Tibial nerve (tissue), 4 donors: ENCODE results near the gene NCAPD3. TPM values are rescaled to one million over a fixed set of nuclear protein-coding genes. Genes with fewer than 3 reads are reported as not detected.
"Not testable (repeated sequence)": the region's sequence is repeated elsewhere in the genome, so short reads cannot be mapped to it uniquely, and the experiment has no call there.

ENCODE experiments used
- DNase-seq, 2 donors: peaks; one replicate each; pipeline ENCODE4 v3.0.0-alpha.2; 2019; ENCODE audit warnings: low spot score in 2 of 2
- H3K27ac ChIP-seq, 4 donors: fragments of 200-600 bp; sonication (generic) in 3 of 4; one replicate each; pipeline ENCODE4 v1.5.1; 2017 to 2019; ENCODE audit warnings: mild to moderate bottlenecking in 1 of 4
- H3K27me3 ChIP-seq, 2 donors: fragments of 200-600 bp; sonication (generic) in 1 of 2; one replicate each; pipeline versions ENCODE4 v1.5.1 to v1.6.0; 2017 to 2019
- H3K36me3 ChIP-seq, 3 donors: fragments of 200-600 bp; sonication (generic); one replicate each; pipeline ENCODE4 v1.5.1; 2018 to 2019
- H3K4me1 ChIP-seq, 4 donors: fragments of 200-600 bp; sonication (generic) in 3 of 4; one replicate each; pipeline ENCODE4 v1.5.1; 2017 to 2019
- H3K4me3 ChIP-seq, 4 donors: fragments of 200-600 bp; sonication (generic) in 3 of 4; one replicate each; pipeline ENCODE4 v1.5.1; 2017 to 2019; ENCODE audit warnings: mild to moderate bottlenecking in 1 of 4, moderate library complexity in 1 of 4
- H3K9me3 ChIP-seq, 4 donors: fragments of 200-600 bp; sonication (generic) in 3 of 4; one replicate each; pipeline ENCODE4 v1.5.1; 2017 to 2019
- EP300 ChIP-seq, 2 donors: sonication (generic); formaldehyde crosslinking; IDR thresholded peaks; one replicate each; pipeline ENCODE4 v1.6.1; 2017; ENCODE audit warnings: antibody characterized with exemption in 2 of 2, mild to moderate bottlenecking in 1 of 2
- POLR2A ChIP-seq, 2 donors: fragments of 450-650 bp; IDR thresholded peaks; one replicate each; pipeline ENCODE4 v1.6.1; 2017; ENCODE audit warnings: antibody characterized with exemption in 2 of 2, mild to moderate bottlenecking in 2 of 2, moderate library complexity in 2 of 2
- WGBS, 2 donors: methylation state at CpG; one replicate each; pipeline ENCODE4 v1.1.5; 2018; 5-methylcytosine and 5-hydroxymethylcytosine counted together
- total RNA-seq, 4 donors: library from RNA; depleted of rRNA; stranded (reverse); fragments of >200 nt; gene quantifications; one replicate each; pipeline ENCODE4 v1.1.0, GENCODE V29; 2016
- TF ChIP-seq, protein P1 (sequence below), 5 experiments: fragments of 200-600 bp in 3 of 5; fragments of 450-650 bp in 2 of 5; sonication (generic) in 3 of 5; IDR thresholded peaks; one replicate each; pipeline ENCODE4 v1.5.1; 2016 to 2019; ENCODE audit warnings: antibody characterized with exemption in 5 of 5, mild to moderate bottlenecking in 3 of 5, moderate library complexity in 2 of 5

Gene NCAPD3
- total RNA-seq, 4 donors from 2014 or later: 8.2 to 14.7 (median 10.3) TPM

DNA sequence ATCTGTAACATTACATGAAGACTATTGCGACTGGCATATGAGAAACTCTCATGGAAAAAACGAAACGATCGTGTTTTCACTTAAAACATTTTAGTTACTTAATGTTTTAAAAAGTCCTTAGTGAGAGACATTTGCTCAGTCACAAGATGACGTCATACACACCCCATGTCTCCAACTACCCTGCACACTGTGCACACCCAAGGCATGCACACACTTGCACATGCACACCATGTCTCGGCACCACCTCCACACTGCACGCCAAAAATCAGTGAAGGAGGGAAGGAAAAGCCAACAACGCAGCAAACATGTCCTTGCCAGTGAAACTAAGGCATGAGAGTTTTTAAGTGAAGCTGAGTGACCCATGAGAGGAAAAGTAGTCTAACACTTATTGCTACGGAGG, 18.0 kb downstream of the NCAPD3 start:
- 90 to 96% methylated on average over 9 of the region's 9 CpGs for WGBS, 2 donors
- no peak for DNase-seq

DNA sequence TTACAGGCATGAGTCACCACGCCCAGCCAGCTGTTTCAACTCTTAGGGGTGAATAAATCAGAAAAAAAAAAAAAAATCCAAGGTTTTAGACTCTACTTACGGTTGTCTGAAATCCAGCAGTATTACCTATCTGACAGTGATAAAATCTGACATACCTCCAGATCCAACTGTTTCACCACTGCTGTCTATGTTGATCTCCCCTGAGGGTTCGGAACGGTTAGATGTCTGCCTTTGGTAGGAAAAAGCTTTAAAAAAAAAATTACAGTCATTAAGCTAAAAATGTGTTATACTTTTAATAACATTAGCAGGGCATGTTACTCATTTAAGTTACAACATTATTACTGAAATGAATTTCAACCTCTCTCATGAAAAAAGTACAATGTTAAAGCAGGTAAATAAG, 21.1 kb downstream of the NCAPD3 start:
- DNase-seq: no peak
- Histone ChIP-seq H3K4me3 (no peak overlapping the region), H3K27ac (no peak overlapping the region), H3K9me3 (no peaks in the 10 kb centered on the region), H3K4me1 (no peaks in the 10 kb centered on the region), H3K27me3 (no peaks in the 10 kb centered on the region), H3K36me3 (peaks cover 5 to 73% (median 9%) of the 10 kb centered on the region in 3 donors)
- TF ChIP-seq EP300 (IDR thresholded peaks at IDR 0.05): no peak
- 91 to 95% methylated on average over 4 of the region's 4 CpGs for WGBS, 2 donors

More for the DNA sequence above, 18.0 kb downstream of the NCAPD3 start:
- Histone ChIP-seq H3K9me3 (no peaks in the 10 kb centered on the region), H3K4me3 (no peak overlapping the region), H3K36me3 (peaks cover 10 to 87% (median 13%) of the 10 kb centered on the region in 3 donors), H3K27me3 (no peaks in the 10 kb centered on the region), H3K27ac (no peak overlapping the region), H3K4me1 (no peaks in the 10 kb centered on the region)
- TF ChIP-seq, protein P1, sequence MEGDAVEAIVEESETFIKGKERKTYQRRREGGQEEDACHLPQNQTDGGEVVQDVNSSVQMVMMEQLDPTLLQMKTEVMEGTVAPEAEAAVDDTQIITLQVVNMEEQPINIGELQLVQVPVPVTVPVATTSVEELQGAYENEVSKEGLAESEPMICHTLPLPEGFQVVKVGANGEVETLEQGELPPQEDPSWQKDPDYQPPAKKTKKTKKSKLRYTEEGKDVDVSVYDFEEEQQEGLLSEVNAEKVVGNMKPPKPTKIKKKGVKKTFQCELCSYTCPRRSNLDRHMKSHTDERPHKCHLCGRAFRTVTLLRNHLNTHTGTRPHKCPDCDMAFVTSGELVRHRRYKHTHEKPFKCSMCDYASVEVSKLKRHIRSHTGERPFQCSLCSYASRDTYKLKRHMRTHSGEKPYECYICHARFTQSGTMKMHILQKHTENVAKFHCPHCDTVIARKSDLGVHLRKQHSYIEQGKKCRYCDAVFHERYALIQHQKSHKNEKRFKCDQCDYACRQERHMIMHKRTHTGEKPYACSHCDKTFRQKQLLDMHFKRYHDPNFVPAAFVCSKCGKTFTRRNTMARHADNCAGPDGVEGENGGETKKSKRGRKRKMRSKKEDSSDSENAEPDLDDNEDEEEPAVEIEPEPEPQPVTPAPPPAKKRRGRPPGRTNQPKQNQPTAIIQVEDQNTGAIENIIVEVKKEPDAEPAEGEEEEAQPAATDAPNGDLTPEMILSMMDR (IDR thresholded peaks at IDR 0.05): no peak
- TF ChIP-seq POLR2A (IDR thresholded peaks at IDR 0.05) (no peak), EP300 (IDR thresholded peaks at IDR 0.05) (no peak)

DNA sequence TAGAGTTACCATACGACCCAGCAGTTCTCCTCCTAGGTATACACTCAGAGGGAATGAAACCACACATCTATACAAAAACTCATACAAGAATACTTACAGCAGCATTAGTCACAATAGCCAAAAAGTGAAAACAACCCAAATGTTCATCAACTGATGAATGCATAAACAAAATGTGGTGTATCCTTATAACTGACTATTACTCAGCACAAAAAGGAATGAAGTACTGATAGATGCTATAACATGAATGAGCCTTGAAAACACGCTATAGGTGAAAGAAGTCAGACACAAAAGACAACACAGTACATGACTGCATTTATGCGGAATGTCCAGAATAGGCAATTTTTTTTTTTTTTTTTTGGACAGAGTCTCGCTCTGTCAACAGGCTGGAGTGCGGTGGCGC, 23.1 kb downstream of the NCAPD3 start:
- H3K27me3 ChIP-seq: no peaks in the 10 kb centered on the region
- no peaks in the 10 kb centered on the region for H3K9me3 ChIP-seq
- H3K4me1 ChIP-seq: no peaks in the 10 kb centered on the region
- no peak overlapping the region for H3K27ac ChIP-seq
- peaks cover 0 to 62% (median 9%) of the 10 kb centered on the region in 3 donors for H3K36me3 ChIP-seq
- TF ChIP-seq EP300 (IDR thresholded peaks at IDR 0.05) (no peak), POLR2A (IDR thresholded peaks at IDR 0.05) (no peak)
- TF ChIP-seq, protein P1 (IDR thresholded peaks at IDR 0.05): no peak
- no peak overlapping the region for H3K4me3 ChIP-seq
- 91 to 96% methylated on average over 6 of the region's 6 CpGs for WGBS, 2 donors
- no peak for DNase-seq

DNA sequence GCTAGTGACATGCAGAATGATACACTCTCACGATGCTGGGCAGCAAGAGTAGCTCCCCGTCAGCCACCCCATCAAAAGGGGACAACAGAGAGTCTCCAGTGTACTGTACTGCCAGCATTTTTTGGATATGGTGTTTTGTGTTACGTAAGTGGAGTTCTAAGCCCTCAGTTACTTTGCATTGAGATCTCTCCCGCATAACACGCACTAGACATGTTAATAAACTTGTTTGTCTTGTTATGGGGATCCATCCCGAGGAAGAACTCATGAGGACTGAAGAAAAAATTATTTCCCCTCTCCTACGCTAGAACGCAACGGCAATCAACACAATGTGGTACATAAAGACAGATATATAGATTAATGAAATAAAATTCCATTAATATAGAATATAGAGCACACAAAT, 24.2 kb downstream of the NCAPD3 start:
- H3K27ac ChIP-seq: no peak overlapping the region
- H3K4me1 ChIP-seq: no peaks in the 10 kb centered on the region
- TF ChIP-seq, protein P1 (IDR thresholded peaks at IDR 0.05): no peak
- TF ChIP-seq POLR2A (IDR thresholded peaks at IDR 0.05) (no peak), EP300 (IDR thresholded peaks at IDR 0.05) (no peak)
- WGBS, 2 donors: 93 to 96% methylated on average over 9 of the region's 9 CpGs
- peaks cover 0 to 53% (median 9%) of the 10 kb centered on the region in 3 donors for H3K36me3 ChIP-seq
- no peaks in the 10 kb centered on the region for H3K9me3 ChIP-seq
- no peak overlapping the region for H3K4me3 ChIP-seq
- DNase-seq: no peak
- H3K27me3 ChIP-seq: no peaks in the 10 kb centered on the region

DNA sequence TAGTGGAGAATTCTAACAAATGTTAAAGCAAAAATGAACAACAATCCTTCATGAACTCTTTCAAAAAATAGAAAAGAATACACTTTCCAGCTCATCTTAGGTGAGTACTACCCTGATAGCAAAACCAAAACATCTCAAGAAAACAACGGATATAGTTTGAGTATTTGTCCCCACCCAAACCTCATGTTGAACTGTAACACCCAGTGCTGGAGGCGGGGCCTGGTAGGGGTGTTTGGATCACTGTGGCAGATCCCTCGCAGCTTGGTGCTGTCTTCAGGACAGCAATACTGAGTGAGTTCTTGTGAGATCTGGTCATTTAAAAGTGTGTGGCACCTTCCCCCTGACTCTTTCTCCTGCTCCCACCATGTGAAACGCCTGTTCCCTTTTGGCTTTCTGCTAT, 27.0 kb downstream of the NCAPD3 start:
- 86 to 89% methylated on average over 4 of the region's 4 CpGs for WGBS, 2 donors
- Histone ChIP-seq H3K4me3 (no peak overlapping the region), H3K9me3 (no peaks in the 10 kb centered on the region), H3K27ac (no peak overlapping the region), H3K36me3 (peaks cover 0 to 49% (median 13%) of the 10 kb centered on the region in 3 donors), H3K4me1 (no peaks in the 10 kb centered on the region), H3K27me3 (no peaks in the 10 kb centered on the region)
- DNase-seq: no peak
- TF ChIP-seq, protein P1 (IDR thresholded peaks at IDR 0.05): no peak
- no peak for TF ChIP-seq EP300 (IDR thresholded peaks at IDR 0.05)
- TF ChIP-seq POLR2A (IDR thresholded peaks at IDR 0.05): no peak

DNA sequence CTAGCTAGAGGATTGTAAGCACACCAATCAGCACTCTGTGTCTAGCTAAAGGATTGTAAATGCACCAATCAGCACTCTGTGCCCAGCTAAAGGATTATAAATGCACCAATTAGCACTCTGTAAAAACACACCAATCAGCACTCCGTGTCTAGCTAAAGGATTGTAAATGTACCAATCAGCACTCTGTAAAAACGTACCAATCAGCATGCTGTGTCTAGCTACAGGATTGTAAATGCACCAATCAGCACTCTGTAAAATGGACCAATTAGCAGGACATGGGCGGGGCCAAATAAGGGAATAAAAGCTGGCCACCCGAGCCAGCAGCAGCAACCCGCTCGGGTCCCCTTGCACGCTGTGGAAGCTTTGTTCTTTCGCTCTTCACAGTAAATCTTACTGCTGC, 35.7 kb downstream of the NCAPD3 start:
- WGBS, 2 donors: 95 to 99% methylated on average over 8 of the region's 8 CpGs
- DNase-seq: not testable (repeated sequence)
- H3K36me3 ChIP-seq: peaks cover 0 to 80% (median 11%) of the 10 kb centered on the region in 3 donors

More for the DNA sequence above, 35.7 kb downstream of the NCAPD3 start:
- H3K27ac ChIP-seq, H3K4me1 ChIP-seq, H3K27me3 ChIP-seq, H3K9me3 ChIP-seq, H3K4me3 ChIP-seq: not testable (repeated sequence)
